Measurements from ENCODE around the gene RASAL2. TPM values are rescaled to one million over a fixed set of nuclear protein-coding genes. Genes with fewer than 3 reads are reported as not detected.
"Not testable (repeated sequence)": the region's sequence is repeated elsewhere in the genome, so short reads cannot be mapped to it uniquely, and the experiment has no call there.

RASAL2 gene
- total RNA-seq, 1 experiment from 2014 or later, result 18.5 TPM

DNA sequence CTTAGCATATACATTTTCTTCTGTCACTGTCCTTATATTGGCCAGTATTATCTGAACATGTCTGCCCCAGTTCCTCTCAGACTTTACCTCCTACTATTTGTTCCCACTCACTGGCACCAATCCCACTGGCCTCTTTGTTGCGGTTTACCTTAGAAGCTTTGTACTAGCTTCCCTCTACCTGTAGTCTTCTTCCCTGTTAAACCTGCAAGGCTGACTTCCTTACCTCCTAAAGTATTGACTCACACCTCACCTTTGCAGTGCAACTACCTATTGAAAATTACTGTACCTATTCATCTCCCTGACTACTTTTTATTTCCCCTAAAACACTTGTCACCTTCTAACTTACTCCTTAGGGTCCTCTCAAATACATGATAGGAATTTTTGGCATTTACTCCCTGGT is 291.8 kb downstream of the RASAL2 start:
- H3K27me3 ChIP-seq, result no peaks in the 10 kb centered on the region
- no peak for DNase-seq
- H3K4me3 ChIP-seq, result no peak overlapping the region
- no peaks in the 10 kb centered on the region for H3K9me3 ChIP-seq
- H3K36me3 ChIP-seq, result no peaks in the 10 kb centered on the region

DNA sequence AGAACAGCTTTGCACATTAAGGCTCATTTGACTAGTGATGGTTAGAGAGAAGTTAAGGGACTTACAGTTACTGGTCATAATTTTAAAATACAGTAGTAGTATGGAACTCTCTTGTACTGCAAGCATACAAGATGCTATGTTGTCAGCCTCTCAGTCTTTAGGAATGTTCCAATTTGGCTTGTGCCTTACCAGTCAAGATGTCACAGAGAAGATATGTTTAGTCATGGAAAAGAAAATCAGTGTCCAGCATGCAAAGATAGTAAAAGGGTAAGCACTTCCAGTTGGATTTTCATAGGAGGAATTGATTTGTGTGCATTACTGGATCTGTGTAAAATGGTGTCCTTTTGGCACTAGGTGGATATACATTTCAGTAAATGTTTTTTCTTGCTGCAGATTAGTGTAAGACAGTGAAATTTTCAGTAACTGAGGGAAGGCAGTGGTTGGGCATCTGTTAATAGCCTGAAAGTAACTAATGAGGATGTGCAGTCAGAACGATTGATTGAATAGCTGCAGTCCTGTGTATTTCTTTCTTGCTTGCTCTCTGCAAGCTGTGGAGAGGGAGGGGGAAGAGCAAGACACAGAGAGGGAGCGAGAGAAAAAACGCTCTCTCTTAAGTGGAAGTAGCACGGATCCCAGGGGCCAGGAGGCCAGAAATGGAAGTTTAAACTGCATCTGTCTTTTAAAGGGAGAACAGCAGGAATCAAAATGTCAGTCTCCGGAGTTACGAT is 294.7 kb downstream of the RASAL2 start:
- Histone ChIP-seq H3K4me3 (no peak overlapping the region), H3K36me3 (no peaks in the 10 kb centered on the region), H3K27me3 (no peaks in the 10 kb centered on the region), H3K9me3 (no peaks in the 10 kb centered on the region)
- no peak for DNase-seq

DNA sequence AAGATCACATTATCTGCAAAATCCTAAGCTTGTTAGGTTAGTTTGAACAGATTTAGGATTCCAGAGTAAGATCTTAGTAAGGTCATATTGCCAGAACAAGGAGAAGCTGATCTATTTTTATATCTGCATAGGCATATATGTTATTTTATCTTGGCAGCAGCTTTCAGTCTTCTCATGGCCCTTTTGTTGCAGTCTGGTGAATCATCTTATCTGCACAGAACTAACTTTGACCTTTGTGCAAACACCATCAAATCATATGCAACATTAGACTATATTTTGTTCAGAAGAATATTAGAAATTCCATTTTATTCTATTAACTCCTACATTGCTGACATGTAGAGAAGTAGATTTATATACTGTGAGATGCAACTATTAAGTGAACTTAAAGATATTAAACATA is 295.5 kb downstream of the RASAL2 start:
- H3K36me3 ChIP-seq, result no peaks in the 10 kb centered on the region
- no peaks in the 10 kb centered on the region for H3K9me3 ChIP-seq
- DNase-seq, result no peak

DNA sequence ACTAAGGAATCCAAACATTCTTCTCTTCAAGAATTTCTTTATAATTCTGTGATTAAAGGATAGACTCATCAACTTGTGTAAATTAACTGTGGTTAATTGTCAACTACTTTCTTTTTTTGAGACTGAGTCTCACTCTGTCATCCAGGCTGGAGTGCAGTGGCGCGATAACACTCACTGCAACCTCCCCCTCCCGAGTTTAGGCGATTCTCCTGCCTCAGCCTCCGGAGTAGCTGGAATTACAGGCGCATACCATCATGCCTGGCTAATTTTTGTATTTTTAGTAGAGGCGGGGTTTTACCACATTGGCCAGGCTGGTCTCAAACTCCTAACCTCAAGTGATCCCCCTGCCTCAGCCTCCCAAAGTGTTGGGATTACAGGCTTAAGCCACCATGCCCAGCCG is 296.4 kb downstream of the RASAL2 start:
- H3K4me3 ChIP-seq, H3K9me3 ChIP-seq, H3K36me3 ChIP-seq, DNase-seq, H3K27me3 ChIP-seq: not testable (repeated sequence)

More for the DNA sequence above, 295.5 kb downstream of the RASAL2 start:
- H3K27me3 ChIP-seq, result no peaks in the 10 kb centered on the region
- no peak overlapping the region for H3K4me3 ChIP-seq

DNA sequence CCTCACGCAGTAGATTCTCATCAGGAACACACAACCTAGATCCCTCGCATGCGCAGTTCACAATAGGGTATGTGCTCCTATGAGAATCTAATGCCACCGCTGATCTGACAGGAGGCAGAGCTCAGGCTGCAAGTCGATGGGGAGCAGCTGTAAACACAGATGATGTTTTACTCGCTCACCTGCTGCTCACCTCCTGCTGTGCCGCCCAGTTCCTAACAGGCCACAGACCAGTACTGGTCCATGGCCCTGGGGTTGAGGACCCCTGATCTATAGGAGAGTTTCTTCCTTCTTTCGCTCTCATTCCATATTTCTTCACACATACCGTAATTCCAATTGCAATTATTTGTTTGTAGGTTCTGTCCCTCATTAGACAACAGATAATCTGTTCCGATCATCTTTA is 299.5 kb downstream of the RASAL2 start:
- Histone ChIP-seq H3K27me3 (no peaks in the 10 kb centered on the region), H3K4me3 (no peak overlapping the region), H3K9me3 (no peaks in the 10 kb centered on the region), H3K36me3 (no peaks in the 10 kb centered on the region)
- no peak for DNase-seq

DNA sequence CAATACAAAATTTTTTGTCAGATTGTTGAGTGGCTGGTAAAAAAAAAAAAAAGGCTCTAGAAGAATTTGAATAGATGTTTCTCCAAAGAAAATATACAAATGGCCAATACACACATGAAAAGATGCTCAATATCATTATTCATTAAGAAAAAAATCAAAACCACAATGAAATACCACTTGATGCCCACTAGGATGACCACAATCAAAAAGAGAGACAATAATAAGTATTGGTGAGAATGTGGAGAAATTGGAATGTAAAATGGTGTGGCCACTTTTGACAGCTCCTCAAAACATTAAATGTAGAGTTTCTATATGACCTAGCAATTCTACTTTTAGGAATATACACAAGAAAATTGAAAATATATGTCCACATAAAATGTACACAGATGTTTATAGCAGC is 302.9 kb downstream of the RASAL2 start:
- no peak overlapping the region for H3K4me3 ChIP-seq
- no peaks in the 10 kb centered on the region for H3K27me3 ChIP-seq
- no peaks in the 10 kb centered on the region for H3K36me3 ChIP-seq
- no peaks in the 10 kb centered on the region for H3K9me3 ChIP-seq
- no peak for DNase-seq

DNA sequence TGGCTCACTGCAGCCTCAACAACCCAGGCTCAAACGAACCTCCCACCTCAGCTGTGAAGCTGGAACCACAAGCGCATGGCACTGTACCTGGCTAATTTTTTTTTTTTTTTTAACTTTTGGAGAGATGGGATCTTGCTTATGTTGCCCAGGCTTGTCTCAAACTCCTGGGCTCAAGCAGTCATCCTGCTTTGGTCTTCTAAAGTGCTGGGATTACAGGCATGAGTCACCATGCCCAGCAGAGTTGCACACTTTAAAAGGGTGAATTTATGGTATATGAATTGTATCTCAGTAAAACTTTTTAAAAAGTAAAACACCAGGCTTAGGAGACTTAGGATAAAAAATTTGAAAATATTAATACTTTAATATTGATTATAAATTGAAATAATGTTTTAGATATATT is 303.8 kb downstream of the RASAL2 start:
- Histone ChIP-seq H3K9me3 (no peaks in the 10 kb centered on the region), H3K4me3 (no peak overlapping the region), H3K36me3 (no peaks in the 10 kb centered on the region), H3K27me3 (no peaks in the 10 kb centered on the region)
- DNase-seq, result peak; percentile 49

DNA sequence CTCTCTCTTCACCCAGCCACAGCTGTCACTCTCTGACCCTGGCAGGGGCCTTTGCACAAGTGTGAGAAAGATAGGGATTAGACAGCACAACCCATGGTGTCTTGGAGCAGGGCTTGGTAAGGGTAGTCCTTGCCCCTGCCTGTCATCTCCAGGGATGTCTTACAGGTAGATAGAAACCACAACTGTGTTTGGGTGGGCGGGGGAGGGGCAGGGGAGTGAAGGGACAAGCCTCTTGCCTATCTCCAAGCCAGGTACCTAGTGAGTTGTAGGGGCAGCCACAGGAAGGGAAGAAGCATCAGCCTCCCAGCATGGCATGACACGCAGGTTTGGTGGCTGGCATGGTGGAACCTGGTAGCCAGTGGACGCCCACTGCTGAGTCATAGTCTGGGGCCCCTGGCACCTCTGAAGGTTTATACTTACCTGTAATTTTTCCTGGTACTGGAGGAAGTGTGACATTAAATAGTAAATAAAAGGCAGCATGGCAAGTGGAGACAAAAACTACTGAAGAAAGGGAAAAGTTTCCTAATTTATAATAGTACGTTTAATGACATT is 305.3 kb downstream of the RASAL2 start:
- Histone ChIP-seq H3K4me3 (no peak overlapping the region), H3K27me3 (no peaks in the 10 kb centered on the region), H3K9me3 (no peaks in the 10 kb centered on the region), H3K36me3 (no peaks in the 10 kb centered on the region)
- DNase-seq, result no peak

DNA sequence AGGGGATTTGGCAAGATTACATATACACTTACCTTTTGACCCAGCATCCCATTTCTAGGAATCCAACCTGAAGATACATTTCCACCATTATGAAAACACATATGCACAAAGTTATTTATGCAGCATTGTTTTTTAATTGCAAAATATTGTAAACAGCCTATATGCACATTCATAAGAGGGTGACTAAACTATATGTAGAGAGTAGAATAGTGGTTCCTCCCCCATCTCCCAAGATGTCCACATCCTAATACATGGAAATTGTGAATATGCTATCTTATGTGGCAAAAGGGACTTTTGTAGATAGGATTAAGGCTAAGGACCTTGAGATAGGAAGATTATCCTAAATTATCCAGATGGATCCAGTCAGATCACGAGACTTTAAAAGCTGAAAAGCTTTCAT is 311.2 kb downstream of the RASAL2 start:
- no peaks in the 10 kb centered on the region for H3K9me3 ChIP-seq
- no peaks in the 10 kb centered on the region for H3K27me3 ChIP-seq
- no peaks in the 10 kb centered on the region; the same call in 1 of the 2 replicates for H3K36me3 ChIP-seq
- no peak overlapping the region for H3K4me3 ChIP-seq
- no peak for DNase-seq

DNA sequence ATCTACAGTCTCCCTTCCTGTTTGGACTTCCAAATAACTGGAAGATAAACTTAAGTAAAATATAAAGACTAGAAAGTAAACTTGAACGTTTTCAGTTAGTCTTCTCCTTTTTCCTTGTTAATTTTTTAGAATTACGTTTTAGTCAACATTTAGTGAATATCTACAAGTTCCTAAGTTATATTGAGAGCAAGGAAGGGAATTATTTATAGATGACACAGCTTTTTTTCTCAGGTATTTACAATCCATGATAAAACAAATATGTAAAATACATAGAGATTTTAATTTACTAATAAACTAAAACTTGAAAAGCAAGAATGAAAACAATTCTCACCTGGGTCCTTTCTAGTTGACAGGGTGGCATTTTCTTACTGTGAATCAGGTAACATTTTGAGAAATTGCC is 313.3 kb downstream of the RASAL2 start:
- H3K27me3 ChIP-seq, result no peaks in the 10 kb centered on the region
- no peak overlapping the region for H3K4me3 ChIP-seq
- no peak for DNase-seq

DNA sequence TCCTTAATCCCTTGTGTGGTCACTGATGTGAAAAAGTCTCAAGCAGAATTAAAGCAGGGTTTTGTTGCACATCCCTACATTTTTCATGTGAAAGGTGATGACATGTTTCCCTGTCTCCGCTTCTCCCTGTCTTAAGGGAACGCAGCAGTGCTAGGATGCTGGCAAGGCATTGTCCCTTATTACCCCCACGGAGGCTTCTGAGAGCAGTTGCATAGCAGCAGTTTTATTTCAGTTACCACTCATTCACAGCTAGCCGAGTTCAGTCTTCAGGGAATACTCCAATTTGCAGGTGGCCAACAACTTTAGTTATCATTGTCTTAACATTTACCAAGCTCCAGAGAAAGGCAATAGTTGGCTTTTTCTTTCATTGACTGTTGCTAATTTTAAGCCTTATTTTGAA is 313.8 kb downstream of the RASAL2 start:
- no peaks in the 10 kb centered on the region for H3K27me3 ChIP-seq
- H3K9me3 ChIP-seq, result no peaks in the 10 kb centered on the region
- no peak for DNase-seq
- no peaks in the 10 kb centered on the region; the same call in 1 of the 2 replicates for H3K36me3 ChIP-seq
- H3K4me3 ChIP-seq, result no peak overlapping the region

More for the DNA sequence above, 313.3 kb downstream of the RASAL2 start:
- Histone ChIP-seq H3K9me3 (no peaks in the 10 kb centered on the region), H3K36me3 (no peaks in the 10 kb centered on the region; the same call in 1 of the 2 replicates)

DNA sequence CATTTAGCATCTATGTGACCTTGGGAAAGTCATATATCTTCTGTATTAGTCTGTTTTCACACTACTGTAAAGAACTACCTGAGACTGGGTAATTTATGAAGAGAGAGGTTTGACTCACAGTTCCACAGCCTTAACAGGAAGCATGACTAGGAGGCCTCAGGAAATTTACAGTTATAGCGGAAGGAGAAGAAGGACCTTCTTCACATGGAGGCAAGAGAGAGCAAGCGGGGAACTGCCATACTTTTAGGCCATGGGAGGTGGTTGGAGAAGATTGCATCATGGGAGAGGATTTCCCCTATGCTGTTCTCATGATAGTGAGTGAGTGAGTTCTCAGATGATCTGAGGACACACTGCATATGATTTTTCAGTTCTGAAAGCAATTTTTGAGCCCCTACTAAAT is 315.0 kb downstream of the RASAL2 start:
- no peak for DNase-seq
- Histone ChIP-seq H3K4me3 (no peak overlapping the region), H3K36me3 (no peaks in the 10 kb centered on the region; the same call in 1 of the 2 replicates), H3K27me3 (no peaks in the 10 kb centered on the region), H3K9me3 (no peaks in the 10 kb centered on the region)

DNA sequence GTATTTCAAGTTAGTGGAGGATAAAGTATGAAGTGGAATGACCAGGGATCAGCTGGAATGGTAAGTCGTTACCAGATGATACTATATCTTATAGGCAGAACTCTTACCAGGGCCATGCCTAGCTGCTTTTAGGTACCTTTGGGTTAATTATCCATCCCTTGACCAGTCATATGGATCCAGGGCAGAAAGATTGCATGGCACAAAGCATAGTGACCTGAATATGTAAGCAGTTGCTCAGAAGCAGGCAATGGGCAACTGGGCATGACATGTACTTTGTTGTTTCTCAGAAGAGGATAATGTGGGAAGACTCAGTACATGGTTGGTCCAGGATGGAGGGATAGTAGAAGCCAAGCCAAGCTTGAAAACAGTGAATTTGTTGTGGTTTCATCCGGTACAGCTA is 315.6 kb downstream of the RASAL2 start:
- H3K27me3 ChIP-seq, result no peaks in the 10 kb centered on the region
- H3K9me3 ChIP-seq, result no peaks in the 10 kb centered on the region
- H3K36me3 ChIP-seq, result no peaks in the 10 kb centered on the region; the same call in 1 of the 2 replicates
- DNase-seq, result no peak
- H3K4me3 ChIP-seq, result no peak overlapping the region

DNA sequence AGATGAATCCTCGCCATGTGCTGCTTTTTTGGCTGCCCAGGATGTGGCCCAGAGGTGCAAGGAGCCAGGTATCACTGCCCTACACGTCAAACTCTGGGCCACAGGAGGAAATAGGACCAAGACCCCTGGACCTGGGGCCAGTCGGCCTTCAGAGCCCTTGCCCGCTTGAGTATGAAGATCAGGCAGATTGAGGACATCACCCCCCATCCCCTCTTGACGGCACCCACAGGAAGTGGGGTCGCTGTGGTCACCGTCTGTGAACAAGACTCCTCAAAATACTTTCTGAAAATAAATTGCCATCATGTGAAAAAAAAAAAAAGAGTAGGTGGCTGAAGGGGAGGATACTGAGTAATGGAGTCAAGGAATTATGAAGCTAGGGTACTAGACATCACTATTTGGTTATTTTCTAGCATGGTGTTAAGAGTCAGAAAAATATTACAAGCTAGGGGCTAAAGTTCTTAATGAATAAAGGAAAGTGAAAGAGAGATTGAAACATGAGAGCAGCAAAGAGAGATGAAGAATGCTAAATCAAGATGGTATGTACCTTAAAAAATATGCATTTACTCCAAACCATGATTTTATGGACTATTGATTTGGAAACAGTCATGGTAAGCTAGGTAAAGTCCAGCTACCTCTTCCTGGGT is 318.0 kb downstream of the RASAL2 start:
- no peak for DNase-seq
- Histone ChIP-seq H3K36me3 (no peaks in the 10 kb centered on the region; the same call in 1 of the 2 replicates), H3K27me3 (no peaks in the 10 kb centered on the region), H3K9me3 (peaks cover 11% of the 10 kb centered on the region; the same call in 1 of the 2 replicates), H3K4me3 (no peak overlapping the region)

DNA sequence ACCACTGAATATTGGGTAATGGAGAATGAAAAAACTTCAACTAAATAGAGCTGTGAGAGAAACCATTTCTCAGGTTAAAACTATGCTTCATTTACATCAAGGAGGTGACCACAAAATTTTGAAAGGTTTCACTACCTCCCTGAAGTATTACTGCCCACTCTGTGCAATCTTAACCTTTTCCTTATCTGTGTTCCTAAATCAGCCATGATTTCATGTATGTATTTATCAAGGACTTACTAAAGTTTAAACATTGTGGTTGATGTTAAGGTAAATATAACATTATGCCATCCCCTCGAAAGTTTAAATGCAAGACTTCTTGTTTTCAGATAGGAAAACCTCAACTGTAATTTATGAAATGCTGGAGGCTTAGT is 318.5 kb downstream of the RASAL2 start:
- H3K9me3 ChIP-seq, result peaks cover 11% of the 10 kb centered on the region; the same call in 1 of the 2 replicates
- no peaks in the 10 kb centered on the region for H3K27me3 ChIP-seq
- no peak for DNase-seq
- H3K36me3 ChIP-seq, result no peaks in the 10 kb centered on the region; the same call in 1 of the 2 replicates
- no peak overlapping the region for H3K4me3 ChIP-seq

DNA sequence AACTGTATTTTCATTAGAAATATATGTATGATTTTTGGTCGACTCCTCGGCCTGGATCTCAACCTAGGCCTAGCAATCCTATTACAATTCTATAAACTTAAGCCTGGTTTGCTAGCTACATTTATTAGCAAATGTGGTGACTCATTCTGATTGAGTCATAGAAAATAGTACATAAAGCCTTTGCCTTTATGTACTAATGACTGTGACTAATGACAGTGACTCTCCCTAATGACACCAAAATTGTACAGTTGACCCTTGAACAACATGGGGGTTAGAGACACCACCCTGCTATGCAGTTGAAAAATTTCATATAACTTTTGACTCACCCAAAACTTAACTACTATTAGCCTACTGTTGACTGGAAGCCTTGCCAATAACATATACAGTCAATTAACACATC is 324.0 kb downstream of the RASAL2 start:
- H3K27me3 ChIP-seq, result no peaks in the 10 kb centered on the region
- no peak for DNase-seq
- H3K36me3 ChIP-seq, result no peaks in the 10 kb centered on the region; the same call in 1 of the 2 replicates
- no peak overlapping the region for H3K4me3 ChIP-seq
- H3K9me3 ChIP-seq, result peaks cover 11% of the 10 kb centered on the region; the same call in 1 of the 2 replicates

DNA sequence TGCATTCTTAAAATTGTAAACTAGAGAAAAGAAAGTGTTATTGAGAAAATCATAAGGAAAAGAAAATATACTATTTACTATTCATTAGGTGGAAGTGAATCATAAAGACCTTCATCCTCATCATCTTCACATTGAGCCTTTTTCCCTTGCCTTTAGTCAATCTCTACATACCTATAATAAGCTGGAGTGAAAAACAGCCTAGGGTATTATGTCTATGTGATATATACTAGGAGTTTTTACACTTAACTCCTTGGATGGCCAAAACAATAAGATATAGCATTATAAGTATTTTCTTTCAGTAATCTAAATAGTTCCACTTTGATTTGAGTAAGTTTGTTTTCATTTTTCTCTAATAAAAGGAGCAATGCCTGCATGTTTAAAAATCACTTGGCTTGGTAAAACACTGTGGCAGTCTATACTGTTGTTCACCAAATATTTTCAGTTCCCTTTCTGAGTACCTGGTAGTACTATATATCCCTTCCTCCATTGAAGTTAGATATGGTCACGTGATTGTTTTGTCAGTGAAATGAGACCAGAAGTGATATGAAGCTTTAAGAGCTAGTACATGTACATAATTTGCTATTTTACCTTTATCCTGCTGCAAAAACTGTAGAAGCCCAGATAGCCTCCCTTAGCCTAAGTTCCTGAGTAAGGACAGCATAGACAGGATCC is 324.5 kb downstream of the RASAL2 start:
- no peak for DNase-seq
- Histone ChIP-seq H3K36me3 (no peaks in the 10 kb centered on the region; the same call in 1 of the 2 replicates), H3K9me3 (peaks cover 11% of the 10 kb centered on the region; the same call in 1 of the 2 replicates), H3K27me3 (no peaks in the 10 kb centered on the region), H3K4me3 (no peak overlapping the region)
